A549 (cell line): ENCODE measurements around the gene ARTN. TPM values are rescaled to one million over a fixed set of nuclear protein-coding genes. Genes with fewer than 3 reads are reported as not detected.
A peak's percentile ranks its signal among the peaks of the same experiment; 100 is the strongest.

ENCODE experiments used
- ATAC-seq, 2 experiments: fragments of 200-7000 bp in 1 of 2; fragments of >200 bp in 1 of 2; cut with Nextera tagmentation in 1 of 2; cut with Tn5 transposase in 1 of 2; 3 replicates each; pipeline versions ENCODE4 v1.8.0 to v1.9.1; 2018 to 2020; ENCODE audit warnings: mild to moderate bottlenecking in 1 of 2, moderate library complexity in 1 of 2
- CTCF ChIA-PET: fragments of 300-600 bp; sonication (Branson Sonifier 250); formaldehyde crosslinking; extraction: SDS; loops from one replicate; lab custom pipeline; 2021; ENCODE audit warnings: antibody characterized with exemption, inconsistent platforms; lab: Yijun Ruan, JAX
- POLR2A ChIA-PET: fragments of 350-600 bp; formaldehyde crosslinking; extraction: SDS; loops from one replicate; lab custom pipeline; 2021; ENCODE audit warnings: antibody characterized with exemption, inconsistent platforms; lab: Yijun Ruan, JAX
- DNase-seq, 2 experiments: peaks; one replicate each; pipeline versions ENCODE4 v3.0.0 to v3.0.0-alpha.2; 2011 to 2016; ENCODE audit warnings: low read depth in 1 of 2, low spot score in 1 of 2
- FAIRE-seq: peaks from 2 replicates; lab custom pipeline; 2011; peaks lifted over from hg19 to GRCh38; lab: Jason Lieb, UNC
- H3K27ac ChIP-seq, 2 experiments: fragments of >200 bp; sonication (Bioruptor Twin); formaldehyde crosslinking; 3 replicates each; pipeline ENCODE4 v1.5.1; 2016 to 2017
- H3K4me1 ChIP-seq: fragments of >200 bp; sonication (Bioruptor Twin); formaldehyde crosslinking; 3 replicates; pipeline ENCODE4 v1.6.1; 2016
- H3K4me2 ChIP-seq: fragments of >200 bp; sonication (Bioruptor Twin); formaldehyde crosslinking; 3 replicates; pipeline ENCODE4 v1.6.1; 2016
- H3K4me3 ChIP-seq: fragments of >200 bp; sonication (Bioruptor Twin); formaldehyde crosslinking; 3 replicates; pipeline ENCODE4 v1.5.1; 2016
- H3K9me3 ChIP-seq: fragments of >200 bp; sonication (Bioruptor Twin); formaldehyde crosslinking; 3 replicates; pipeline ENCODE4 v1.6.1; 2016
- CEBPB ChIP-seq, 2 experiments: fragments of >200 bp in 1 of 2; sonication (Bioruptor Twin) in 1 of 2; formaldehyde crosslinking in 1 of 2; IDR thresholded peaks; 2 replicates each; pipeline ENCODE4 v1.6.1; 2012 to 2016
- CTCF ChIP-seq: fragments of >200 bp; sonication (Bioruptor Twin); formaldehyde crosslinking; IDR thresholded peaks from 3 replicates; pipeline ENCODE4 v1.5.1; 2016
- EHF ChIP-seq: fragments of 250-450 bp; sonication (Bioruptor Pico); IDR thresholded peaks from 2 replicates; pipeline ENCODE4 v1.5.0; 2020; ENCODE audit warnings: mild to moderate bottlenecking
- FOSB ChIP-seq: fragments of 250-450 bp; sonication (Bioruptor Pico); IDR thresholded peaks from 2 replicates; pipeline ENCODE4 v1.5.0; 2020; ENCODE audit warnings: mild to moderate bottlenecking, moderate library complexity
- HEYL ChIP-seq: fragments of 250-450 bp; sonication (Bioruptor Pico); IDR thresholded peaks from 2 replicates; pipeline ENCODE4 v1.8.0; 2021; ENCODE audit warnings: mild to moderate bottlenecking, moderate library complexity
- KDM1A ChIP-seq: fragments of 200-600 bp; sonication (generic); IDR thresholded peaks from 2 replicates; pipeline ENCODE4 v1.6.1; 2016; ENCODE audit warnings: low read depth, mild to moderate bottlenecking
- MAX ChIP-seq: IDR thresholded peaks from 2 replicates; pipeline ENCODE4 v1.6.1; 2012
- NFE2L2 ChIP-seq: fragments of 150-350 bp; conservative IDR thresholded peaks from 2 replicates; pipeline ENCODE4 v1.6.1; 2014; ENCODE audit warnings: low read length
- NR3C1 ChIP-seq: fragments of >200 bp; sonication (Bioruptor Twin); formaldehyde crosslinking; IDR thresholded peaks from 3 replicates; pipeline ENCODE4 v1.6.1; 2017
- PBX3 ChIP-seq: IDR thresholded peaks from 2 replicates; pipeline ENCODE4 v1.6.1; 2012
- POLR2A ChIP-seq: IDR thresholded peaks from 2 replicates; pipeline ENCODE4 v1.6.1; 2012; ENCODE audit warnings: mild to moderate bottlenecking, low read length
- POLR2AphosphoS2 ChIP-seq: conservative IDR thresholded peaks from 2 replicates; pipeline ENCODE4 v1.6.1; 2012; ENCODE audit warnings: low read length, improper control_type of control experiment, inconsistent platforms
- ZFP36 ChIP-seq: fragments of 450-650 bp; IDR thresholded peaks from 2 replicates; pipeline ENCODE4 v1.6.1; 2014; ENCODE audit warnings: borderline replicate concordance; ENCODE audit not compliant: partially characterized antibody
- WGBS: methylation state at CpG from one replicate; pipeline ENCODE4 v1.1.6; 2017; ENCODE audit errors: missing lambda C conversion rate; 5-methylcytosine and 5-hydroxymethylcytosine counted together
- polyA plus RNA-seq, 4 experiments: library from polyadenylated mRNA; depleted of rRNA in 3 of 4; stranded (reverse); fragments of >200 nt; fragmentation: RNase III in 1 of 4; extraction: RNeasy Plus Mini Kit Qiagen cat#74134 plus additional on column Dnase treatment in 1 of 4; gene quantifications; 2 replicates in 3 of 4; 3 replicates in 1 of 4; pipeline ENCODE4 v1.2.3, GENCODE V29; 2011 to 2017

The ARTN gene
- polyA plus RNA-seq, 2 of the 4 experiments (the other 2 are of a cell fraction), result 0.21 to 0.53 TPM

GRCh38 chr1:43976890-43977289, 43.3 kb downstream of the ARTN start (continued):
- TF ChIP-seq KDM1A (no peak), PBX3 (no peak), EHF (CRISPR knock-in tag) (no peak), MAX (no peak), FOSB (CRISPR knock-in tag) (no peak)

GRCh38 chr1:43977376-43978263, 44.0 kb downstream of the ARTN start:
- no peak for ATAC-seq
- POLR2A ChIA-PET, result no interaction called here
- DNase-seq, result no peak
- peaks cover 37% of the 10 kb centered on the region; the same call in 2 of the 3 replicates for H3K4me1 ChIP-seq
- no peaks in the 10 kb centered on the region for H3K9me3 ChIP-seq
- CTCF ChIA-PET, result interaction anchor here (1.2 to 1.8 kb wide), 6 partner anchors 13 to 214 kb away, joined by 3 to 7 read pairs (median 4); no protein-coding TSS in a partner anchor
- no peak for FAIRE-seq
- 92% methylated on average over 9 of the region's 9 CpGs for WGBS
- TF ChIP-seq HEYL (no peak), NFE2L2 (no peak), NR3C1 (no peak)
- peak overlapping the region; percentile 91 for H3K4me2 ChIP-seq
- H3K4me3 ChIP-seq, result peak overlapping the region; percentile 95; the same call in 1 of the 3 replicates
- H3K27ac ChIP-seq, result peak overlapping the region in 1 of 2 experiments; percentile 100; a peak in 3 of 6 replicates

GRCh38 chr1:43978264-43978550, 44.6 kb downstream of the ARTN start:
- ATAC-seq (no peak), FAIRE-seq (no peak), DNase-seq (no peak)
- H3K4me2 ChIP-seq, result peak overlapping the region; percentile 91
- peak overlapping the region; percentile 84 to 100; a peak in 5 of 6 replicates for H3K27ac ChIP-seq
- H3K4me3 ChIP-seq, result peak overlapping the region; percentile 95
- peak in 1 of 2 experiments; percentile 36; a peak in 1 of 4 replicates for TF ChIP-seq CEBPB (IDR thresholded peaks at IDR 0.05)
- TF ChIP-seq POLR2AphosphoS2, result no peak
- H3K9me3 ChIP-seq, result no peaks in the 10 kb centered on the region
- CTCF ChIA-PET, result interaction anchor here (1.3 to 1.8 kb wide), 5 partner anchors 12 to 215 kb away, joined by 3 to 7 read pairs (median 5); no protein-coding TSS in a partner anchor
- H3K4me1 ChIP-seq, result peaks cover 37% of the 10 kb centered on the region; the same call in 2 of the 3 replicates
- 63% methylated on average over 5 of the region's 5 CpGs for WGBS
- POLR2A ChIA-PET, result no interaction called here

- ATAC-seq, result peak in 1 of 2 experiments; percentile 15; a peak in 2 of 6 replicates
- Histone ChIP-seq H3K4me3 (peak within 1 kb of the TSS; percentile 95), H3K27ac (peak within 1 kb of the TSS; percentile 84 to 100), H3K4me2 (peak within 1 kb of the TSS; percentile 91), H3K9me3 (no peaks in the 10 kb centered on the region), H3K4me1 (peaks cover 37% of the 10 kb centered on the region; the same call in 2 of the 3 replicates)
- ChIA-PET POLR2A (no interaction called here), CTCF (interaction anchor here (1.3 to 1.8 kb wide), 5 partner anchors 12 to 215 kb away, joined by 3 to 7 read pairs (median 5); no protein-coding TSS in a partner anchor)
- DNase-seq, result no peak
- TF ChIP-seq CTCF, result no peak
- 0 out of 2 replicates have a peak, but pooled peaks have one; percentile 6 for TF ChIP-seq PBX3
- TF ChIP-seq ZFP36, result no peak
- peak; percentile 13; the same call in 1 of the 2 replicates for TF ChIP-seq POLR2A
- 13% methylated on average over 19 of the region's 54 CpGs for WGBS
- FAIRE-seq, result no peak
Measured at GRCh38 chr1:43978551-43979260, 45.1 kb downstream of the ARTN start, which contains the start of gene B4GALT2. TSS of gene B4GALT2 (plus strand) at chr1:43979210. CDS start at chr1:43981161, 1,951 bp downstream.
